H1 (cell line): ENCODE results near the gene KIF5C. TPM values are rescaled to one million over a fixed set of nuclear protein-coding genes. Genes with fewer than 3 reads are reported as not detected.

ENCODE experiments used
- CTCF ChIA-PET: fragments of 300-600 bp; sonication (Branson Sonifier 250); formaldehyde crosslinking; loops from one replicate; lab custom pipeline; 2021; ENCODE audit not compliant: partially characterized antibody; lab: Charles Lee
- POLR2A ChIA-PET: fragments of 300-600 bp; sonication (Branson Sonifier 250); formaldehyde crosslinking; loops from one replicate; lab custom pipeline; 2021; ENCODE audit warnings: inconsistent platforms; ENCODE audit not compliant: partially characterized antibody; lab: Charles Lee
- DNase-seq, 2 experiments: peaks; one replicate each; pipeline versions ENCODE4 v3.0.0 to v3.0.0-alpha.2; 2010 to 2022; ENCODE audit warnings: low spot score in 2 of 2, low read depth in 1 of 2, mixed read lengths in 1 of 2
- FAIRE-seq: peaks from 2 replicates; lab custom pipeline; 2011; peaks lifted over from hg19 to GRCh38; lab: Jason Lieb, UNC
- H2AFZ ChIP-seq: 2 replicates; pipeline ENCODE4 v1.8.1; 2012; ENCODE audit warnings: low read length, inconsistent platforms
- H2AK5ac ChIP-seq: 2 replicates; pipeline ENCODE4 v1.6.1; 2013; ENCODE audit warnings: low read depth, low read length
- H2BK120ac ChIP-seq: replicated peaks from 2 replicates; pipeline ENCODE3; 2013; ENCODE audit warnings: low read depth, low read length, inconsistent platforms
- H2BK12ac ChIP-seq: 2 replicates; pipeline ENCODE4 v1.6.1; 2013; ENCODE audit warnings: low read depth, low read length
- H2BK15ac ChIP-seq: 2 replicates; pipeline ENCODE4 v1.6.1; 2013; ENCODE audit warnings: low read length
- H2BK20ac ChIP-seq: 2 replicates; pipeline ENCODE4 v1.6.1; 2013; ENCODE audit warnings: low read length
- H2BK5ac ChIP-seq: 2 replicates; pipeline ENCODE4 v1.6.1; 2013; ENCODE audit warnings: low read depth, low read length
- H3K14ac ChIP-seq: 2 replicates; pipeline ENCODE4 v1.6.1; 2013; ENCODE audit warnings: inconsistent platforms; ENCODE audit not compliant: insufficient read length
- H3K18ac ChIP-seq: 2 replicates; pipeline ENCODE4 v1.6.1; 2013; ENCODE audit warnings: low read length; ENCODE audit errors: extremely low read depth
- H3K23ac ChIP-seq: 2 replicates; pipeline ENCODE4 v1.6.1; 2013; ENCODE audit warnings: inconsistent platforms; ENCODE audit not compliant: insufficient read length
- H3K23me2 ChIP-seq: 2 replicates; pipeline ENCODE4 v1.6.1; 2013; ENCODE audit warnings: low read depth, low read length
- H3K27ac ChIP-seq: 2 replicates; pipeline ENCODE4 v1.6.1; 2011; ENCODE audit warnings: low read depth, low read length, inconsistent platforms
- H3K27me3 ChIP-seq, 4 experiments: replicated peaks in 1 of 4; 1 replicate in 1 of 4; 2 replicates in 3 of 4; pipeline versions ENCODE4 v1.6.1 to v1.8.1; 2011 to 2013; ENCODE audit warnings: low read length in 3 of 4, mild to moderate bottlenecking in 3 of 4, inconsistent platforms in 2 of 4, mixed read lengths in 2 of 4, moderate library complexity in 1 of 4; ENCODE audit not compliant: control insufficient read depth in 3 of 4, insufficient read depth in 3 of 4; ENCODE audit errors: extremely low read depth in 1 of 4
- H3K36me3 ChIP-seq, 4 experiments: 2 replicates each; pipeline versions ENCODE4 v1.6.1 to v1.8.1; 2011 to 2013; ENCODE audit warnings: mild to moderate bottlenecking in 4 of 4, low read length in 3 of 4, moderate library complexity in 2 of 4, control low read depth in 1 of 4, inconsistent platforms in 1 of 4; ENCODE audit not compliant: insufficient read depth in 4 of 4, control insufficient read depth in 2 of 4
- H3K4ac ChIP-seq: replicated peaks from 2 replicates; pipeline ENCODE3; 2013; ENCODE audit warnings: low read length, low read depth, mixed read lengths, inconsistent platforms; ENCODE audit not compliant: insufficient read length
- H3K4me1 ChIP-seq, 4 experiments: replicated peaks in 1 of 4; 1 replicate in 1 of 4; 2 replicates in 3 of 4; pipeline versions ENCODE4 v1.6.1 to v1.8.1; 2011 to 2013; ENCODE audit warnings: low read length in 3 of 4, inconsistent platforms in 2 of 4, mixed read lengths in 1 of 4; ENCODE audit not compliant: insufficient read depth in 4 of 4, control insufficient read depth in 3 of 4
- H3K4me2 ChIP-seq, 2 experiments: 2 replicates each; pipeline versions ENCODE4 v1.6.1 to v1.8.1; 2011 to 2013; ENCODE audit warnings: low read depth in 2 of 2, low read length in 2 of 2, control low read depth in 1 of 2, inconsistent platforms in 1 of 2, mild to moderate bottlenecking in 1 of 2; ENCODE audit not compliant: insufficient read depth in 1 of 2
- H3K4me3 ChIP-seq, 4 experiments: fragments of 200-600, 300-600 bp in 1 of 4; sonication (generic), shearing (Covaris generic), sonication (Bioruptor Twin) in 1 of 4; 2 replicates each; pipeline versions ENCODE4 v1.5.1 to v1.8.1; 2011 to 2016; ENCODE audit warnings: low read length in 4 of 4, low read depth in 3 of 4, control low read depth in 2 of 4, inconsistent platforms in 2 of 4, mild to moderate bottlenecking in 2 of 4, mixed read lengths in 1 of 4, moderate library complexity in 1 of 4; ENCODE audit not compliant: insufficient read depth in 2 of 4; ENCODE audit errors: extremely low read depth in 1 of 4
- H3K56ac ChIP-seq: replicated peaks from 2 replicates; pipeline ENCODE3; 2013; ENCODE audit warnings: low read depth, mild to moderate bottlenecking, mixed read lengths, low read length, inconsistent platforms; ENCODE audit not compliant: insufficient read length
- H3K79me1 ChIP-seq: 2 replicates; pipeline ENCODE4 v1.6.1; 2013; ENCODE audit warnings: low read depth, low read length, control low read depth
- H3K79me2 ChIP-seq, 2 experiments: 2 replicates each; pipeline versions ENCODE4 v1.6.1 to v1.8.1; 2012 to 2013; ENCODE audit warnings: low read length in 2 of 2, mild to moderate bottlenecking in 2 of 2, inconsistent platforms in 1 of 2; ENCODE audit not compliant: insufficient read depth in 2 of 2, control insufficient read depth in 1 of 2
- H3K9ac ChIP-seq, 4 experiments: replicated peaks in 1 of 4; 1 replicate in 1 of 4; 2 replicates in 3 of 4; pipeline versions ENCODE4 v1.6.1 to v1.8.1; 2011 to 2013; ENCODE audit warnings: low read depth in 3 of 4, low read length in 3 of 4, control low read depth in 2 of 4, mild to moderate bottlenecking in 2 of 4, moderate library complexity in 2 of 4, inconsistent platforms in 1 of 4; ENCODE audit errors: extremely low read depth in 1 of 4
- H3K9me3 ChIP-seq, 2 experiments: 2 replicates each; pipeline versions ENCODE4 v1.6.1 to v1.8.1; 2012 to 2013; ENCODE audit warnings: mild to moderate bottlenecking in 2 of 2, moderate library complexity in 2 of 2, control low read depth in 1 of 2, inconsistent platforms in 1 of 2, low read depth in 1 of 2, low read length in 1 of 2, mixed read lengths in 1 of 2; ENCODE audit not compliant: insufficient read depth in 2 of 2
- H4K20me1 ChIP-seq, 2 experiments: replicated peaks in 1 of 2; 2 replicates each; pipeline versions ENCODE3 to v1.8.1; 2011 to 2013; ENCODE audit warnings: inconsistent platforms in 2 of 2, low read length in 2 of 2, mild to moderate bottlenecking in 1 of 2; ENCODE audit not compliant: insufficient read depth in 2 of 2, control insufficient read depth in 1 of 2
- H4K5ac ChIP-seq: 2 replicates; pipeline ENCODE4 v1.6.1; 2013; ENCODE audit warnings: low read length, low read depth, mixed read lengths, inconsistent platforms; ENCODE audit not compliant: insufficient read length
- H4K8ac ChIP-seq: 2 replicates; pipeline ENCODE4 v1.8.0; 2013; ENCODE audit warnings: mild to moderate bottlenecking, moderate library complexity, low read length, inconsistent platforms; ENCODE audit not compliant: insufficient read depth; ENCODE audit errors: extremely low read depth
- H4K91ac ChIP-seq: replicated peaks from 2 replicates; pipeline ENCODE3; 2013; ENCODE audit warnings: low read length, mixed read lengths, inconsistent platforms; ENCODE audit not compliant: insufficient read length
- HDAC6 ChIP-seq: IDR thresholded peaks from one replicate; pipeline ENCODE4 v1.7.1; 2012; ENCODE audit warnings: low read depth, mild to moderate bottlenecking, inconsistent platforms, low read length, moderate library complexity
- WGBS, 2 experiments: shearing (Covaris generic) in 1 of 2; methylation state at CpG; one replicate each; pipeline versions ENCODE4 v1.1.6 to v1.1.7; 2013 to 2015; ENCODE audit warnings: low lambda C conversion rate in 2 of 2, mixed read lengths in 2 of 2, inconsistent platforms in 1 of 2, low coverage in 1 of 2, missing lambda C conversion rate in 1 of 2; ENCODE audit not compliant: insufficient replicate concordance in 2 of 2, insufficient coverage in 1 of 2, insufficient read length in 1 of 2; ENCODE audit errors: extremely low coverage in 1 of 2, missing lambda C conversion rate in 1 of 2; 5-methylcytosine and 5-hydroxymethylcytosine counted together
- polyA plus RNA-seq, 7 experiments: library from polyadenylated mRNA; depleted of rRNA in 3 of 7; stranded (reverse) in 5 of 7; unstranded in 2 of 7; fragments of >200 nt in 5 of 7; fragments of 200-250 nt in 2 of 7; gene quantifications; 1 replicate in 5 of 7; 2 replicates in 1 of 7; 4 replicates in 1 of 7; pipeline versions ENCODE4 v1.2.1 to v1.2.3, GENCODE V29; 2011 to 2013; ENCODE audit warnings: missing spikeins in 2 of 7, mixed read lengths in 2 of 7
- total RNA-seq: library from RNA; stranded (reverse); fragmentation: NEBNext Ultra II Directional; extraction: Animal tissue kit (Norgen Biotek cat#: 25700); gene quantifications from 2 replicates; pipeline ENCODE4 v1.2.1, GENCODE V29; 2021

The KIF5C gene
- total and polyA plus RNA-seq, 2 of the 8 experiments (the other 6 are each of a cell fraction or from before 2014, with no cell fraction given) = 16.3 to 66.4 TPM

DNA sequence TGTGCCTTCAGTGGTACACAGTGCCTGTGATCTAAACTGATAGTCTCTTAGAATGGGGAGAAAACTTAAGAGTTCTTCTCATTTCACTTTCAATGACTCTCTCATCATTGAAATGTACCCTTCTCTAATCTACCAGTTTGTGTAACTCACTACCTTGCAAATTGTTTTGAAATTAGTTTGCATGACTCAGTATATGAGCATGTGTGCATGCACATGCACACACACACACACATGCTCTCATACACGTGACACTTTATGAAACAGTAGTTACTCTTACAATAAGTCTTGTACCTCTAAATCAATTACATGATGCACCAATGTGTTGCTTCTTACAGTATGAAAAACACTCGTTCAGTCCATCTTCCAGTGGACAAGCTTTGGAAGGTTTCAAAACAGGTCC, 174.1 kb downstream of the KIF5C start:
- no peaks in the 10 kb centered on the region for H3K79me2 ChIP-seq
- H2AFZ ChIP-seq = no peak overlapping the region
- POLR2A ChIA-PET = interaction anchor here (0.9 kb wide), 1 partner anchor 68 kb away, joined by 3 read pairs; no protein-coding TSS in a partner anchor
- H4K8ac ChIP-seq = no peak overlapping the region
- H3K27ac ChIP-seq = no peak overlapping the region
- WGBS, 2 experiments = 77% methylated on average over 2 of the region's 2 CpGs; no CpG with 5 or more reads in 1 of the 2 experiments
- CTCF ChIA-PET = interaction anchor here (0.5 to 5.2 kb wide), 7 partner anchors 9 to 513 kb away, joined by 3 to 30 read pairs (median 5); partner anchors contain the start of gene LYPD6B
- no peak overlapping the region for H2BK5ac ChIP-seq
- no peak overlapping the region for H3K4me2 ChIP-seq
- H2BK20ac ChIP-seq = no peak overlapping the region
- no peaks in the 10 kb centered on the region for H3K79me1 ChIP-seq
- no peak overlapping the region for H4K91ac ChIP-seq
- no peak overlapping the region for H3K18ac ChIP-seq
- no peaks in the 10 kb centered on the region for H4K20me1 ChIP-seq
- DNase-seq = no peak
- H3K9me3 ChIP-seq = no peaks in the 10 kb centered on the region
- H3K36me3 ChIP-seq = no peaks in the 10 kb centered on the region
- no peak for TF ChIP-seq HDAC6
- no peak for FAIRE-seq
- no peak overlapping the region for H3K4me3 ChIP-seq
- no peak overlapping the region for H2BK15ac ChIP-seq
- H3K56ac ChIP-seq = no peak overlapping the region
- no peaks in the 10 kb centered on the region for H3K23me2 ChIP-seq
- no peak overlapping the region for H4K5ac ChIP-seq
- no peaks in the 10 kb centered on the region for H3K27me3 ChIP-seq
- no peak overlapping the region for H3K14ac ChIP-seq
- H3K23ac ChIP-seq = no peak overlapping the region
- no peak overlapping the region for H3K9ac ChIP-seq
- H3K4ac ChIP-seq = no peak overlapping the region
- H2AK5ac ChIP-seq = no peak overlapping the region
- no peaks in the 10 kb centered on the region for H3K4me1 ChIP-seq
- no peak overlapping the region for H2BK120ac ChIP-seq
- no peak overlapping the region for H2BK12ac ChIP-seq
